Coronary artery (tissue), 2 donors: ENCODE results near the gene ITGA2.

ENCODE experiments used
- DNase-seq: peaks from one replicate; pipeline ENCODE4 v3.0.0-alpha.2; 2017; ENCODE audit warnings: low spot score
- H3K27ac ChIP-seq, 2 donors: fragments of 200-600 bp; sonication (generic); one replicate each; pipeline ENCODE4 v1.5.1; 2016 to 2019
- H3K4me3 ChIP-seq: fragments of 200-600 bp; sonication (generic); 2 replicates; pipeline ENCODE4 v1.5.1; 2016; ENCODE audit warnings: mild to moderate bottlenecking, moderate library complexity
- CTCF ChIP-seq: fragments of 200-600 bp; sonication (generic); IDR thresholded peaks from one replicate; pipeline ENCODE4 v1.5.1; 2019; ENCODE audit warnings: antibody characterized with exemption

The ITGA2 gene

GRCh38 chr5:53038196-53038847 lies 49.2 kb downstream of the ITGA2 start:
- TF ChIP-seq CTCF, result no peak
- Histone ChIP-seq H3K4me3 (no peak overlapping the region), H3K27ac (no peak overlapping the region)
- DNase-seq, result no peak

- Histone ChIP-seq H3K27ac (no peak overlapping the region), H3K4me3 (no peak overlapping the region)
- no peak for TF ChIP-seq CTCF
- no peak for DNase-seq
Observed at GRCh38 chr5:53039855-53040254, 50.7 kb downstream of the ITGA2 start.

GRCh38 chr5:53041071-53041692 lies 52.0 kb downstream of the ITGA2 start:
- peak overlapping the region; percentile 1 for H3K4me3 ChIP-seq
- no peak for DNase-seq
- TF ChIP-seq CTCF, result no peak
- no peak overlapping the region for H3K27ac ChIP-seq

- Histone ChIP-seq H3K4me3 (no peak overlapping the region), H3K27ac (no peak overlapping the region)
- TF ChIP-seq CTCF, result no peak
- DNase-seq, result no peak
Observed at GRCh38 chr5:53041740-53042139, 52.6 kb downstream of the ITGA2 start.

- TF ChIP-seq CTCF, result no peak
- H3K27ac ChIP-seq, result no peak overlapping the region
- no peak overlapping the region for H3K4me3 ChIP-seq
- DNase-seq, result no peak
Observed at GRCh38 chr5:53045263-53045662, 56.1 kb downstream of the ITGA2 start.

- no peak for TF ChIP-seq CTCF
- no peak overlapping the region for H3K27ac ChIP-seq
- no peak for DNase-seq
- no peak overlapping the region for H3K4me3 ChIP-seq
Observed at GRCh38 chr5:53048248-53048647, 59.1 kb downstream of the ITGA2 start.

- Histone ChIP-seq H3K4me3 (no peak overlapping the region), H3K27ac (no peak overlapping the region)
- no peak for TF ChIP-seq CTCF
- DNase-seq, result no peak
Observed at GRCh38 chr5:53052499-53052898, 63.3 kb downstream of the ITGA2 start.
